HG03025 (cell line): Measurements from ENCODE around the gene TLK2.
"Not testable (repeated sequence)": the region's sequence is repeated elsewhere in the genome, so short reads cannot be mapped to it uniquely, and the experiment has no call there.

Experiments
- ATAC-seq: cut with Tn5 transposase; IDR thresholded peaks from one replicate; pipeline ENCODE4 v1.9.1; 2021; ENCODE audit warnings: mild to moderate bottlenecking, moderate library complexity; ENCODE audit not compliant: unreplicated experiment, low FRiP score

Gene TLK2

GRCh38 chr17:62479639-62480258 lies 1.1 kb downstream of the TLK2 start:
- ATAC-seq, result peak; percentile 4

DNA sequence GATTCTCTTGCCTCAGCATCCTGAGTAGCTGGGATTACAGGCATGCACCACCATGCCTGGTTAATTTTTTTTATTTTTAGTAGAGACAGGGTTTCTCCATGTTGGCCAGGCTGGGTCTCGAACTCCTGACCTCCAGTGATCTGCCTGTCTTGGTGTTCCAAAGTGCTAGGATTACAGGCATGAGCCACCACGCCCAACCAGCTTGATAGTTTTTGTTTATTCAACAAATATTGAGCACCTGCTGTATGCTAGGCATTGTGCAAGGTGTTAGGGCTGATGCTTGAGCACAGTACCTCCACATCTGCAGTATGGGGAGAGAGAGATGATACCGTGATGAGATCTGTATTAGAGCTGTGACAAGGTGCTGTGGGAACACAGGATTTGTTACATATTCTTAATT lies 3.9 kb downstream of the TLK2 start:
- ATAC-seq, result not testable (repeated sequence)

DNA sequence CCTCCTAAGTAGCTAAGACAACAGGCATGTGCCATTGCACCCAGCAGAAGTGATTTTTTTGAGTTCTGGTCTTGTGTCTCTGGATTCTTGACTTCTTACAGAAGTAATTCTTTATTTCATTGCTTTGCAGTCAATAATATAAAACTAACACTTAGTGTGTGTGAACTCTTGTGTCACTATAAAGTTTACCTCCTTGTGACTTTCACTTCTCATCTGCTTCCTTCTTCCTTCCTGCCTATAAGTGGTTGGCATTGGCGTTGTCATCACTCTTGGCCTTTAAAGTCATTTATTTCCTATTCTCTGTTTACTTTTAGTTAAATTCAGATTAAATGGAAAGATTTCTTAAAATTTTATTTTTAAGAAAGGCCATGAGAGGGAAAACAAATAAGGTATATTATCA lies 12.4 kb downstream of the TLK2 start:
- not testable (repeated sequence) for ATAC-seq

- not testable (repeated sequence) for ATAC-seq
These were observed 14.5 kb downstream of the TLK2 start for GRCh38 chr17:62493049-62493655.

DNA sequence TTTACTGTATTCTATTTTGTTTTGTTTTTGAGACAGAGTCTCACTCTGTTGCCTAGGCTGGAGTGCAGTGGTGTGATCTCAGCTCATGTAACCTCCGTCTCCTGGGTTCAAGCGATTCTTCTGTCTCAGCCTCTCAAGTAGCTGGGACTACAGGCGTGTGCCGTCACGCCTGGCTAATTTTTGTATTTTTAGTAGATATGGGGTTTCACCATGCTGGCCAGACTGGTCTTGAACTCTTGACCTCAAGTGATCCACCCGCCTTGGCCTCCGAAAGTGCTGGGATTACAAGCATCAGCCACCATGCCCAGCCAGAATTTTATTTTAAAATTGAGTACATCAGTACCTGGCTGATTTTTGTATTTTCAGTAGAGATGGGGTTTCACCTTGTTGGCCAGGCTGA lies 15.4 kb downstream of the TLK2 start:
- not testable (repeated sequence) for ATAC-seq

GRCh38 chr17:62496344-62496743 lies 17.7 kb downstream of the TLK2 start:
- not testable (repeated sequence) for ATAC-seq

- ATAC-seq, result not testable (repeated sequence)
These were observed 20.2 kb downstream of the TLK2 start for GRCh38 chr17:62498796-62499195.

DNA sequence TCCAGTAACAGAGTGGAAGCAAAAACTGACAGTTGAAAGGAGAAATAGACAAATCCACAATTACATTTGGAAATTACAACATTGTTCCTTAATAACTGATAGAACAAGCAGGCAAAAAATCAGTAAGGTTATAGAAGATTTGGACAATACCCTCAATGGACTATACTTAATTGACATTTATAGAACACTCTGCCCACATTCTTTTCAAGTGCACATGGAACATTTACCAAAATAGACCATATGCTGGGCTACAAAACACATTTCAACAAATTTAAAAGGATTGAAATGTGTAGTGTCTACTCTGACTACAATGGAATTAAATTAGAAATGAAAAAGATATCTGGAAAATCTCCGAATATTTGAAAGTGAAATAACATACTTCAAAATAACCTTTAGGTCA lies 21.8 kb downstream of the TLK2 start:
- ATAC-seq, result not testable (repeated sequence)

- ATAC-seq, result not testable (repeated sequence)
These were observed 26.2 kb downstream of the TLK2 start for GRCh38 chr17:62504857-62505256.

GRCh38 chr17:62507191-62507836 lies 28.7 kb downstream of the TLK2 start:
- ATAC-seq, result not testable (repeated sequence)

DNA sequence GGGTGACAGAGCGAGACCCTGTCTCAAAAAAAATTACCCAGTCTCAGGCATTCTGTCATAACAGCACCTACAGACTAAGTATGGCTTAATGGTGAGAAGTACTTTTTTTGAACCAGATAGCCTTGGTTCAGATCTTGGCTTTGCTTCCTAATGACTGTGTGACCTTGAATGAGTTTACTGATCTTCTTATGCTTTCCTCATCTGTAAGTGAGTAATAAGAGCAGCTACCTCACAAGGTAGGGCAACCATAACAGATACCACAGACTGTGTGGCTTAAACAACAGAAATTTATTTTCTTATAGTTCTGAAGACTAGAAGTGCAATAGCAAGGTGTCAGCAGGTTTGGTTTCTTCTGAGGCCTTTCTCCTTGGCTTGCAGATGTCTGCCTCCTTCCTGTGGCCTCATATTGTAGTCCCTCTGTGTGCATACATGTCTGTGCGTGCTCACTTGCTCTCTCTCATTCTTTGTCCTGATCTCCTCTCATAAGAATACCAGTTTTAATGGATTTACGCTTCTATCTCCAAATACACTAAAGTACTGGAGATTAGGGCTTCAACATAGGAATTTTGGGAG lies 31.7 kb downstream of the TLK2 start:
- ATAC-seq, result not testable (repeated sequence)

DNA sequence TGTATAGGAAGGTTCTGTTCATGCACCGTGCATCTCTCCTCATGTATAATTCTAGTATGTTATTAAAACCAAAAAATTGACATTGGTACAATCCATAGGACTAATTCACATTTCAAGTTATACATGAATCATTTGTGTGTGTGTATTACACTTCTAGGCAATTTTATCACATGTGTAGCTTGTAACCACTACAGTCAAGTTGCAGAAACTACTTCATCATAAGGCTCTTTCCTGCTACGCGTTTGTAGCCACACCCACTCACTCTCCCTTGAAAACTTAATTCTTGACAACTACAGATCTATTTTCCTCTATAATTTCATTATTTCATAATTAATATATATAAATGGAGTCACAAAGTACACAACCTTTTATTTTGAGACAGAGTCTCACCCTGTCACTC lies 32.4 kb downstream of the TLK2 start:
- not testable (repeated sequence) for ATAC-seq

DNA sequence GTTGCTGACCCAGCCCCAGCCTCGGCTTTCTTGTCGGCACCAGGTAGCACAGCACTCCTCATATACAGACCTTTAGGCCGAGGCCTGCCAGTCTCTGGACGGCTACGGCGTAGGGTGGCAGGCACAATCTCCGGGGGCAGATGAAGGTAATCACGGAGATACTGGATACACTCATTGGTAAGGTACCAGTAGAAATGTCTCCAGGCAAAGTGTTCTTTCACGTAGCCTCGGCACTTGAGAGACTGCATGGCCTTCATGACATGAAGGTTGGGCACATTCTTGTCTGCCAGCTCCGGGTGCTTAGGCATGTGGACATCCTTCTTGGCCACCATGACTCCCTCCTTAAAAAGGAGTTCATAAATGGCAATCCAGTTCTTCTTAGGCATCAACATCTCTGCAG lies 37.8 kb downstream of the TLK2 start:
- not testable (repeated sequence) for ATAC-seq

DNA sequence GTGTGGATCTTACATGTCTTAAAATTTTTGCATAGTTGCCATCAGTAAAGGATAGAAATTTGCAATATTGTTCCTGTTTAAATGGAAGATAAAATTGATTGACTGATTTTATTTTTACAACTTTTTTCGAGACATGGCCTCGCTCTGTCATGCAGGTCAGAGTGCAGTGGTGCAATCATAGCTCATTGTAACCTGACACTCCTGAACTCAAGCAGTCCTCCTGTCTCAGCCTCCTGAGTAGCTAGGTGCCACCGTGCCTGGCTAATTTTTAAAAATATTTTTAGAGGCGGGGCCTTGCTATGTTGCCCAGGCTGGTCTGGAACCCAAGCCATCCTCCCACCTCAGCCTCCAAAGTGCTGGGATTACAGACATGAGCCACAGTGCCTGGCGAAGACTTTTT lies 42.7 kb downstream of the TLK2 start:
- ATAC-seq, result not testable (repeated sequence)

GRCh38 chr17:62524077-62524476 lies 45.5 kb downstream of the TLK2 start:
- not testable (repeated sequence) for ATAC-seq

- not testable (repeated sequence) for ATAC-seq
These were observed 46.7 kb downstream of the TLK2 start for GRCh38 chr17:62525317-62525716.

DNA sequence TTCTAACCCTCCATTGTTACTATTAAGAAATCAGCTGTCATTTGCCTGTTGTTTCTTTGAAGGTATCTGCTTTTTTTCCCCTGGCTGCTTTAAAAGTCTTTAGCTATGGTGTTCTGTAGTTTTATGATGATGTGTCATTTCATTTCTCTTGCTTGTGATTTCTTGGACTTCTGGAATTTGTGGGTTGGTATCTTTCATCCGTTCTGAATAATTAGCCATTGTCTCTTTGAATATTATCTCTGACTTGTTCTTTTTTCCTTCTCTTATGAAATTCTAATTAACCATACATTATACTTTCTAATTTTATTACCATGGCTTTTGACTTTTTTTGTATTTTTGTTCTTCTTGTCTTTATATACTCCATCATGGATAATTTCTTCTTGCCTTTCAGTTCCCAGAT lies 52.3 kb downstream of the TLK2 start:
- not testable (repeated sequence) for ATAC-seq

DNA sequence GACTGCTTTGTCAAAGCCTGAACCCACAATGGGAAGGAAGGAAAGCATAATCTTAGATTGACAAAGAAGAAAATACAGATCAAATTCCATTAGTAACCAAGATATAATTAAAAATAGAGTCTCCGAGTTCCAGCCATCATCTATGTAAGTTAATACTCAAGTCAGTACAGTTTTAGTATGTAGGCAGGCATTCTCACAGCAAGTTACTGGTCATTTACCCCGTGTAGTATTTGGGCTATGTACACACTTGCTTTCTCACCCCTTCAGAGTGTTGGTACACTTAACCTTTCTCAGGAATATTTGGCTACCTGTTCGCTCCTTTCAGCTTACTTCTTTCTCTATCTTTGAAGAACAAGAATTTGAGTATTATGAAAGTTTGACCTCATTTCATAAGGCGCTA lies 57.9 kb downstream of the TLK2 start:
- not testable (repeated sequence) for ATAC-seq

DNA sequence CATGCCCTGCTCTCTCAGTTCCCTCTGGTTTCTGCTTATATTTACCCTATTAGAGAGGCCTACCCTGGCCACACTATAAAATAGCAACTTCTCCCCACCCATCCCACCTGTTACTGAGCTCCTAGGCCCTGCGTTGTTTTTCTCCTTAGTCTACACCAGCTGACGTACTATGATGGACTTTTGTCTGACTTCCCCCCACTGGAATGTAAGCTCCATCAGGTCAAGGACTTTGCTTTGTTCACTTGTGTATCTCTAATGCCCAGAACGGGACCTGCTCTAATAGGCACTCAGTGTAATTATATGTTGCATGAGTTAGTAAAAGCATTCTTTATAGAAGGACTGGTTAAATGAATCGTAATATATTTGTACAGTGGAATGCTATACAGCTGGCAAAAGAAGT lies 62.4 kb downstream of the TLK2 start:
- ATAC-seq, result not testable (repeated sequence)

- ATAC-seq, result not testable (repeated sequence)
These were observed 64.7 kb downstream of the TLK2 start for GRCh38 chr17:62543278-62543775.

DNA sequence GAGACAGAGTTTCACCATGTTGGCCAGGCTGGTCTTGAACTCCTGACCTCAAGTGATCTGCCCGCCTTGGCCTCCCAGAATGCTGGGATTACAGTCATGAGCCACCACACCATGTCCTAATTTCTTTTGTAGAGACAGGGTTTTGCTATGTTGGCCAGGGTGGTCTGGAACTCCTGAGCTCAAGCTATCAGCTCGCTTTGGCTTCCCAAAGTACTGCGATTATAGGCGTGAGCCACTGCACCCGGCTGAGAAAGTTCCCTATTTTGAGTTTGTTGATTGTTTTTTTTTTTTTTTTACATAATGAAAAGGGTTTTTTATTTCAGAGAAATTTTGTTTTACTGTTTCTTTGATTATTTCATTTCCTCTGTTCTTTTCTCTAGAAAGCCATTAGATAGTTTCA lies 67.4 kb downstream of the TLK2 start:
- ATAC-seq, result not testable (repeated sequence)
